Vagina (tissue), 2 donors: ENCODE measurements around the gene GABBR1.

Source experiments
- POLR2A ChIP-seq, 2 donors: fragments of 450-650 bp; IDR thresholded peaks; one replicate each; pipeline ENCODE4 v1.6.1; 2017; ENCODE audit warnings: antibody characterized with exemption in 2 of 2, mild to moderate bottlenecking in 2 of 2, moderate library complexity in 2 of 2
- POLR2AphosphoS5 ChIP-seq, 2 donors: sonication (generic); formaldehyde crosslinking; IDR thresholded peaks; one replicate each; pipeline ENCODE4 v1.9.0; 2017; ENCODE audit warnings: antibody characterized with exemption in 2 of 2, mild to moderate bottlenecking in 2 of 2, low read depth in 1 of 2; ENCODE audit not compliant: insufficient read depth in 1 of 2
- TF ChIP-seq, protein P1 (sequence below), 3 experiments: fragments of 450-650 bp in 2 of 3; fragments of 200-600 bp in 1 of 3; sonication (generic) in 1 of 3; IDR thresholded peaks; one replicate each; pipeline ENCODE4 v1.5.1; 2017 to 2019; ENCODE audit warnings: antibody characterized with exemption in 3 of 3, mild to moderate bottlenecking in 2 of 3, moderate library complexity in 2 of 3

DNA sequence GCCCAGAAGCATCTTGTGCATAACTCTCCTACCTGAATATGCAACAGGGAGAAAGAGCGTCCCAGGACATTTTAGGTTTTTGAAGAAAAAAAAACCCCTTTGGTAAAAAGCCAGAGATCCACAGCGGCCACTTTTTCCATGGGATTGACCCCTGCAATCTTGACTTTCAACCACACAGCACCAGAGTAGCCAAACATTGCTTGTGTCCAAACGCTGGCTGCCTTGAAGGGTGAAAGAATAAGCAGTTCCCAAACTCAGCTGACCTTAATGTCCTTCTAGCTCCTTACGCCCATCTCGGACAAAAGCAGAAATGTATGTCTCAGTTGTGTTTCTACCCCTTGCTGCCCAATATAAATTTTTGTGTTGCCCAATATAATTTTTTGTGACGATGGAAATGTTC lies 22.7 kb upstream of the GABBR1 start:
- TF ChIP-seq, protein P1, sequence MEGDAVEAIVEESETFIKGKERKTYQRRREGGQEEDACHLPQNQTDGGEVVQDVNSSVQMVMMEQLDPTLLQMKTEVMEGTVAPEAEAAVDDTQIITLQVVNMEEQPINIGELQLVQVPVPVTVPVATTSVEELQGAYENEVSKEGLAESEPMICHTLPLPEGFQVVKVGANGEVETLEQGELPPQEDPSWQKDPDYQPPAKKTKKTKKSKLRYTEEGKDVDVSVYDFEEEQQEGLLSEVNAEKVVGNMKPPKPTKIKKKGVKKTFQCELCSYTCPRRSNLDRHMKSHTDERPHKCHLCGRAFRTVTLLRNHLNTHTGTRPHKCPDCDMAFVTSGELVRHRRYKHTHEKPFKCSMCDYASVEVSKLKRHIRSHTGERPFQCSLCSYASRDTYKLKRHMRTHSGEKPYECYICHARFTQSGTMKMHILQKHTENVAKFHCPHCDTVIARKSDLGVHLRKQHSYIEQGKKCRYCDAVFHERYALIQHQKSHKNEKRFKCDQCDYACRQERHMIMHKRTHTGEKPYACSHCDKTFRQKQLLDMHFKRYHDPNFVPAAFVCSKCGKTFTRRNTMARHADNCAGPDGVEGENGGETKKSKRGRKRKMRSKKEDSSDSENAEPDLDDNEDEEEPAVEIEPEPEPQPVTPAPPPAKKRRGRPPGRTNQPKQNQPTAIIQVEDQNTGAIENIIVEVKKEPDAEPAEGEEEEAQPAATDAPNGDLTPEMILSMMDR (IDR thresholded peaks at IDR 0.05) = no peak
- TF ChIP-seq POLR2A (IDR thresholded peaks at IDR 0.05) (no peak), POLR2AphosphoS5 (IDR thresholded peaks at IDR 0.05; ENCODE audit: insufficient read depth in 1 of 2, low read depth in 1 of 2) (no peak)
